NCI-H524 treated with DMSO at 0.1 percent for 48 hours (cell line): ENCODE measurements around the gene FUT8.
A peak's percentile ranks its signal among the peaks of the same experiment; 100 is the strongest.

Experiments
- DNase-seq: peaks from one replicate; lab custom pipeline; 2025; lab: John Stamatoyannopoulos, UW

The FUT8 gene

GRCh38 chr14:65412032-65412846 lies at the start of gene FUT8:
Gene FUT8, plus strand, starts transcription at chr14:65412730. Its CDS starts 148,834 bp downstream, at chr14:65561564.
- DNase-seq: peak; percentile 82

GRCh38 chr14:65366802-65367565 lies 45.5 kb upstream of the FUT8 start:
- no peak for DNase-seq

- no peak for DNase-seq
Observed at GRCh38 chr14:65369560-65369959, 43.0 kb upstream of the FUT8 start.

- DNase-seq: no peak
Observed at GRCh38 chr14:65370801-65371248, 41.7 kb upstream of the FUT8 start.

- no peak for DNase-seq
Observed at GRCh38 chr14:65371784-65372183, 40.7 kb upstream of the FUT8 start.

- no peak for DNase-seq
Observed at GRCh38 chr14:65373016-65373670, 39.4 kb upstream of the FUT8 start.

GRCh38 chr14:65373671-65374039 lies 38.9 kb upstream of the FUT8 start:
- DNase-seq: no peak

GRCh38 chr14:65377576-65377975 lies 35.0 kb upstream of the FUT8 start:
- DNase-seq: no peak

- no peak for DNase-seq
Observed at GRCh38 chr14:65382586-65382985, 29.9 kb upstream of the FUT8 start.

- DNase-seq: no peak
Observed at GRCh38 chr14:65387171-65387570, 25.4 kb upstream of the FUT8 start.

- no peak for DNase-seq
Observed at GRCh38 chr14:65387628-65388027, 24.9 kb upstream of the FUT8 start.

GRCh38 chr14:65392296-65392695 lies 20.2 kb upstream of the FUT8 start:
- no peak for DNase-seq

- no peak for DNase-seq
Observed at GRCh38 chr14:65396082-65396910, 16.2 kb upstream of the FUT8 start.

- no peak for DNase-seq
Observed at GRCh38 chr14:65403231-65403630, 9.3 kb upstream of the FUT8 start.

- DNase-seq: no peak
Observed at GRCh38 chr14:65408113-65408512, 4.4 kb upstream of the FUT8 start.

- no peak for DNase-seq
Observed at GRCh38 chr14:65410640-65411039, 1.9 kb upstream of the FUT8 start.

GRCh38 chr14:65411656-65412031 lies 886 bp upstream of the FUT8 start:
- peak; percentile 81 for DNase-seq

GRCh38 chr14:65412856-65413738 lies 567 bp downstream of the FUT8 start:
- peak; percentile 48 for DNase-seq

GRCh38 chr14:65413739-65414045 lies 1.2 kb downstream of the FUT8 start:
- DNase-seq: no peak

GRCh38 chr14:65414961-65415589 lies 2.5 kb downstream of the FUT8 start:
- no peak for DNase-seq

GRCh38 chr14:65415613-65416012 lies 3.1 kb downstream of the FUT8 start:
- DNase-seq: no peak
